GM12878 (cell line): ENCODE results near the gene USP36.

ENCODE experiments used
- DPF2 ChIP-seq: fragments of 450-650 bp; IDR thresholded peaks from 2 replicates; pipeline ENCODE4 v1.6.1; 2017; ENCODE audit warnings: mild to moderate bottlenecking
- POLR2A ChIP-seq: IDR thresholded peaks from 2 replicates; pipeline ENCODE4 v1.6.1; 2011; ENCODE audit warnings: low read depth, mild to moderate bottlenecking, low read length
- POLR2AphosphoS5 ChIP-seq: IDR thresholded peaks from 2 replicates; pipeline ENCODE4 v1.6.1; 2011; ENCODE audit warnings: mild to moderate bottlenecking, low read length, inconsistent platforms
- TF ChIP-seq, protein P1 (sequence below), 3 experiments: IDR thresholded peaks in 2 of 3; conservative IDR thresholded peaks in 1 of 3; 2 replicates each; pipeline ENCODE4 v1.5.1; 2011; ENCODE audit warnings: low read depth in 3 of 3, low read length in 3 of 3, mild to moderate bottlenecking in 3 of 3, control low read depth in 2 of 3, moderate library complexity in 2 of 3, inconsistent platforms in 1 of 3, mixed read lengths in 1 of 3; ENCODE audit not compliant: control insufficient read depth in 2 of 3, insufficient read depth in 1 of 3; ENCODE audit errors: extremely low read depth in 1 of 3

DNA sequence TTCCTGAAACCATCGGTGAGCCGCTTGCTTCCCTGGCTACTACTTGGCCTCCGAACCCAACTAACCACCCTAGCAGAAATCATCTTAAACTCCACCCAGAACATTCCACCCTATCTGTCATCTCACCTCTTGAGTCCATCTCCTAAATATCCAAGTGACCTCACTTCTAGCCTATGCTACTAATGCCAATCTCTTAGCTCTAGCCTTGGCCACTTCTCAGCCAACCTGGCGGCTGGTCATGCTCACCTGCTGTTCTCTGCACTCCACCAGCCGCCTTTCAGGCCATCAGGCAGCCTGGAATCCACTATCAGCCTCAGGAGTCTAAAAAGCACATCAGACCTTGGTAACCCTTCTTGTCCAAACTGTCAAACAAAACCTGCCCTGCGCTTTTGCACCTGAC is 46.6 kb downstream of the USP36 start:
- no peak for TF ChIP-seq DPF2
- no peak for TF ChIP-seq POLR2AphosphoS5
- TF ChIP-seq, protein P1, sequence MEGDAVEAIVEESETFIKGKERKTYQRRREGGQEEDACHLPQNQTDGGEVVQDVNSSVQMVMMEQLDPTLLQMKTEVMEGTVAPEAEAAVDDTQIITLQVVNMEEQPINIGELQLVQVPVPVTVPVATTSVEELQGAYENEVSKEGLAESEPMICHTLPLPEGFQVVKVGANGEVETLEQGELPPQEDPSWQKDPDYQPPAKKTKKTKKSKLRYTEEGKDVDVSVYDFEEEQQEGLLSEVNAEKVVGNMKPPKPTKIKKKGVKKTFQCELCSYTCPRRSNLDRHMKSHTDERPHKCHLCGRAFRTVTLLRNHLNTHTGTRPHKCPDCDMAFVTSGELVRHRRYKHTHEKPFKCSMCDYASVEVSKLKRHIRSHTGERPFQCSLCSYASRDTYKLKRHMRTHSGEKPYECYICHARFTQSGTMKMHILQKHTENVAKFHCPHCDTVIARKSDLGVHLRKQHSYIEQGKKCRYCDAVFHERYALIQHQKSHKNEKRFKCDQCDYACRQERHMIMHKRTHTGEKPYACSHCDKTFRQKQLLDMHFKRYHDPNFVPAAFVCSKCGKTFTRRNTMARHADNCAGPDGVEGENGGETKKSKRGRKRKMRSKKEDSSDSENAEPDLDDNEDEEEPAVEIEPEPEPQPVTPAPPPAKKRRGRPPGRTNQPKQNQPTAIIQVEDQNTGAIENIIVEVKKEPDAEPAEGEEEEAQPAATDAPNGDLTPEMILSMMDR (IDR thresholded peaks at IDR 0.05 in 2 of 3, conservative IDR thresholded peaks at IDR 0.05 in 1 of 3; ENCODE audit: control insufficient read depth in 2 of 3, extremely low read depth in 1 of 3, insufficient read depth in 1 of 3, low read depth in 3 of 3, low read length in 3 of 3): no peak
- no peak for TF ChIP-seq POLR2A
